ENCODE data around the gene MAP3K20. TPM values are rescaled to one million over a fixed set of nuclear protein-coding genes. Genes with fewer than 3 reads are reported as not detected.
"Not testable (repeated sequence)": the region's sequence is repeated elsewhere in the genome, so short reads cannot be mapped to it uniquely, and the experiment has no call there.

The MAP3K20 gene
- total RNA-seq, 1 donor = 136 TPM

GRCh38 chr2:173305303-173305702 is 229.7 kb downstream of the MAP3K20 start:
- no peak overlapping the region for H3K4me3 ChIP-seq (ENCODE audit: low read depth, low read length)
- no peak for TF ChIP-seq CTCF (IDR thresholded peaks at IDR 0.05; ENCODE audit: insufficient read depth, low read depth, low read length)
- DNase-seq (ENCODE audit: low read depth) = no peak

- DNase-seq (ENCODE audit: low read depth) = no peak
Measured at GRCh38 chr2:173307293-173307692, 231.6 kb downstream of the MAP3K20 start.

GRCh38 chr2:173309370-173309769 is 233.7 kb downstream of the MAP3K20 start:
- not testable (repeated sequence) for DNase-seq (ENCODE audit: low read depth); H3K4me3 ChIP-seq (ENCODE audit: low read depth, low read length)

More at GRCh38 chr2:173307293-173307692, 231.6 kb downstream of the MAP3K20 start:
- no peak for TF ChIP-seq CTCF (IDR thresholded peaks at IDR 0.05; ENCODE audit: insufficient read depth, low read depth, low read length)
- no peak overlapping the region for H3K4me3 ChIP-seq (ENCODE audit: low read depth, low read length)

- TF ChIP-seq CTCF (IDR thresholded peaks at IDR 0.05; ENCODE audit: insufficient read depth, low read depth, low read length) = no peak
- no peak for DNase-seq (ENCODE audit: low read depth)
- H3K4me3 ChIP-seq (ENCODE audit: low read depth, low read length) = no peak overlapping the region
Measured at GRCh38 chr2:173311844-173312606, 236.4 kb downstream of the MAP3K20 start.
